Measurements from ENCODE around the gene COL27A1.

Gene COL27A1

GRCh38 chr9:114117614-114117995 lies 37.7 kb upstream of the COL27A1 start:
- no peak for DNase-seq (ENCODE audit: low read depth, low spot score)
- no peak overlapping the region for H3K4me3 ChIP-seq (ENCODE audit: low read depth, low read length)
- no peak for TF ChIP-seq CTCF (IDR thresholded peaks at IDR 0.05; ENCODE audit: insufficient read depth, low read length, missing control alignments)
- ChIA-PET POLR2A (no interaction called here), CTCF (interaction anchor here (1.4 to 16.2 kb wide), 3 partner anchors 9 to 174 kb away, joined by 3 to 686 read pairs (median 29); no protein-coding TSS in a partner anchor)

DNA sequence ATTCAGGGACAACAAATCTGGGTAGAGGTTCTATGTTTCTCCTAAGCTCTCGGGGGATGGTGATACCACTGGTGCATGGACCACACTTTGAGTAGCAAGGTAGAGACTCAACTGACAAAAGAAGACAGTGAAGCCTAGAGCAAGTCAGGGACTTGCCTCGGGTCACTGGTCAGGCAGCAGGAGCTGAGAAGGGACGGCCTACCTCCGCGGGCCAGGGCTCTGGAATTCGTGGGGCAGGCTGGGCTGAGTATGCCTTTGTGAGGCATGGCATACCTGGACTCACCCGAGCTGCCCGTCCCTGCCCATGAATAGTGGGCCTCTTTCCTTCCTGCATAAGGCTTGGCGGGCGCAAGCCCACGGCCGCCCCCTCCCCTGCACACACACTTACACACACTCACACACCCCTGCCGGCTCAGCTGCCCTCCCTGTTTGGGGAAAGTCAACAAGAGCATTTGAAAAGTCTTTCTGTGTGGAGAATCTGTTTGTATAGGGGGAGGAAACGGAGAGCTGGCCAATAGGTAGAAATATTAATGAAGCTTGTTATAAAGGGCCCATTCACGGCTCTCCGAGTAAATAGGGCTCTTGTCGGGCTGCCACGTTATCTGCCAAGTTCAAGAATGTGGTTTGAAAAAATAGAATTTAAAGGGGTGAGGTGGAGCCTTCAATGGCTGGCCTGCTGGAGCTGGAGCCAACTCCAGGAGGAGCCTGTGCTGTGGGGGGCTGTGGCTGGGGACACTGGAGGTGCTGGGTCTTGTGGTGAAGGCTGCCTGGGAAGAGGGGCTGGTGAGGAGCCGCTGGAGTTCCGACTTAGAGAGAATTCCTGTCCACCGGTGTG lies 37.1 kb upstream of the COL27A1 start:
- H3K4me3 ChIP-seq (ENCODE audit: low read depth, low read length), result no peak overlapping the region
- POLR2A ChIA-PET, result no interaction called here

DNA sequence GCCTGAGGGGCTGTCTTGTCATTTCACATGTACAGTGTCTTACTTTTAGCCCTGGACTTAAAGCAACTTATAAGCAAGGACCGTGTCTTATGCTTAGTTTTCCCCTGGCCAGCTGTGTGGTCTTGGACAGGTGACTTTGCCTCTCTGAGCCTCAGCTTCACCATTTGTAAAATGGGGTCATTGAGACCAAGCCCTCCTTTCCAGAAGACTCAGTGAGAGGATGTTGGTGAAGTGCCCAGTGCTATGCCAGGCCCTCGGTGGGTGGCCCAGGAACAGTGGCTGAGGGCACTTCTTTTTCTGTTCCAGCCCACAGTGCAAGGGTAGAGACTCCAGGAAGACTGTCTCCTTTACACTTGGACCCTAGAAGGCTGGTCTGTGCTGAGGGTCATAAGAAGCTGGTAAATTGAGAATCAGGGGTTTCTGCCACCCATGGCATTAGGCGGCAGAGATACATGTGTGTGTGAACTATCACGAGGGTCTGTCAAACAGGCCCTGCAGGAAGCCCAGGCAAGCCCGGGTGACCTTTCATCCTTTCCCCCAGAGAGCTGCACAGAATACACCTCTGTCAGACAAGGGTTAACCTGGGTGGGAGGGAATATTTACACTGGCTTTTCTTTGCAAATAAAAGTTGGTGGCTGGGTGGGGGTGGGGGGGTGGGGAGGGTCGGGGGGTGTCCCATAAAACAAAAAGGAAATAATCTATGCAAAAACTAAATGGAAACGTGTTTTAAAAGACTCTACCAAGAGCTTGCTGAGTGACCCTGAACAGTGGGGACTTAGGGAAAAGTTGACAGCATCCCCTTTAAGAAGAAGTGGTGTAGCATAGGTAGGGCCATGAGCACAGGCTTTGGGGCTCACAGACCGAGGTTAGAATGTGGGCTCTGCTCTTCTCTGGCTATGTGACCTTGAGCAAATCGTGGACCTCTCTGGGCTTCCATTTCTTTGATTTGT lies 35.8 kb upstream of the COL27A1 start:
- DNase-seq (ENCODE audit: low read depth, low spot score), result no peak
- ChIA-PET POLR2A (no interaction called here), CTCF (interaction anchor here (0.8 to 16.2 kb wide), 4 partner anchors 11 to 172 kb away, joined by 4 to 686 read pairs (median 16); no protein-coding TSS in a partner anchor)
- H3K4me3 ChIP-seq (ENCODE audit: low read depth, low read length), result no peak overlapping the region
- TF ChIP-seq CTCF (IDR thresholded peaks at IDR 0.05; ENCODE audit: insufficient read depth, low read length, missing control alignments), result no peak

More for the DNA sequence above, 37.1 kb upstream of the COL27A1 start:
- CTCF ChIA-PET, result interaction anchor here (1.2 to 16.2 kb wide), 4 partner anchors 10 to 174 kb away, joined by 3 to 686 read pairs (median 16); no protein-coding TSS in a partner anchor
- DNase-seq (ENCODE audit: low read depth, low spot score), result no peak
- TF ChIP-seq CTCF (IDR thresholded peaks at IDR 0.05; ENCODE audit: insufficient read depth, low read length, missing control alignments), result no peak

DNA sequence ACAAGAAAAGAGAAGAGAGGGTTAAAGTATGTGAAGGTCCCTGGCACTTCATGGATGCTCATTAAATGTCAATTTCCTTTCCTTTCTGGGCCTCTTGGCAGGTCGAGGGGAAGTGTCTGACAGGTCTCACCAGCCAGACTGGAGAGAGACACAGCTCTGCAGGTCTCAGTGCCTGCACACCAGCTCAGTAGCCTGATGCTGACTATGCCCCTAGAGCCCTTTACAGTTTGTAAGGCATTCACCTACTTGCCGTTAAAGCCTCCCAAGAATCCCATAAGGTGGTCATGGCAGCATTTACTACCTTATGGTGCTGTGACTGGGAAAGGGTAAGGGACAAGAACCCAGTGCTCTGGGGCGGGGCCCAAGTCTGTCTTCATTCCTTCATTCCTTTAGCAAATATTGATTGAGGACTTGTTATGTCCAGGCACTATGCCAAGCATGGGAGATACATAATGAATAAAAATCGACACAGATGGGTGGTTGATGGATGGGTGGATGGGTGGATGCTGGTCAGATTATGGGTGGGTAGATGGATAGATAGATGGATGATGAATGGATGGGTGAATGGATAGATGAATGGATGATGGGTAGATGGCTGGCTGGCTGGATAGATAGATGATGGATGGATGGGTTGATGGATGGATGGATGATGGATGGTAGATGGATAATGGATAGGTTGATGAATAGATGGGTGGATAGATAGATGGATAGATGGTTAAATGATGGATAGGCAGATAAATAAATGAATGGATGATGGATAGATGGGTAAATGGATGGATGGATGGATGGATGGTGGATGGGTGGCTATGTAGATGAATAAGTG lies 34.9 kb upstream of the COL27A1 start:
- ChIA-PET CTCF (interaction anchor here (0.8 to 16.2 kb wide), 6 partner anchors 11 to 171 kb away, joined by 3 to 686 read pairs (median 16); no protein-coding TSS in a partner anchor), POLR2A (no interaction called here)
- TF ChIP-seq CTCF (IDR thresholded peaks at IDR 0.05; ENCODE audit: insufficient read depth, low read length, missing control alignments), result no peak
- no peak for DNase-seq (ENCODE audit: low read depth, low spot score)
- H3K4me3 ChIP-seq (ENCODE audit: low read depth, low read length), result no peak overlapping the region

GRCh38 chr9:114121227-114122135 lies 33.9 kb upstream of the COL27A1 start:
- no peak for DNase-seq (ENCODE audit: low read depth, low spot score)
- POLR2A ChIA-PET, result interaction anchor here (0.5 to 0.6 kb wide), 2 partner anchors 10 to 234 kb away, joined by 3 to 4 read pairs; no protein-coding TSS in a partner anchor
- no peak overlapping the region for H3K4me3 ChIP-seq (ENCODE audit: low read depth, low read length)
- CTCF ChIA-PET, result interaction anchor here (1.0 to 2.9 kb wide), 5 partner anchors 12 to 169 kb away, joined by 3 to 27 read pairs (median 4); partner anchors contain the start of gene COL27A1
- no peak for TF ChIP-seq CTCF (IDR thresholded peaks at IDR 0.05; ENCODE audit: insufficient read depth, low read length, missing control alignments)
